Keratinocyte (primary cell): ENCODE data around the gene ISG20L2.

Experiments used
- EZH2 ChIP-seq: IDR thresholded peaks from one replicate; pipeline ENCODE4 v1.6.1; 2012; ENCODE audit warnings: inconsistent platforms, mild to moderate bottlenecking, low read length, moderate library complexity
- TF ChIP-seq, protein P1 (sequence below), 3 experiments: IDR thresholded peaks in 1 of 3; conservative IDR thresholded peaks in 1 of 3; optimal IDR thresholded peaks in 1 of 3; 2 replicates in 2 of 3; 3 replicates in 1 of 3; pipeline versions ENCODE3 to v1.5.1; 2011; ENCODE audit warnings: low read length in 3 of 3, mild to moderate bottlenecking in 3 of 3, moderate library complexity in 2 of 3, control low read depth in 1 of 3, inconsistent platforms in 1 of 3; ENCODE audit not compliant: insufficient read depth in 2 of 3; ENCODE audit errors: extremely low read depth in 1 of 3

DNA sequence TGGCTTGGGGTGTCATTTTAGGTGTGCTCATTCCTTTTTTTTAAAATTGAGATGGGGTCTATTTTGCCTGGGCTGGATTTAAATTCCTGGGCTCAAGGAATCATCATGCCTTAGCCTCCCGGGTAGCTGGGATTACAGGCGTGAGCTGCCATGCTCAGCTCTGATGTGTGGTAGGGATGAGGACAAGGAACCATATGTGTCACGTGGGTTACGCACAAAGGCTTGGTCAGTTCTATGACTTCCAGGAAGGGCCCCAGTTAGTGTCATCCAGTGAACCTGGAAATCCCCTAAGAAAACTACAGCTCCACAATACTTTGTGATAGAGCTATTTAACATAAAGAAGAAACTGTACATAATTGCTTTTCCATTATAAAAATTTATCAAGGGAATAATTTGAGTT, 7.0 kb downstream of the ISG20L2 start:
- TF ChIP-seq, protein P1, sequence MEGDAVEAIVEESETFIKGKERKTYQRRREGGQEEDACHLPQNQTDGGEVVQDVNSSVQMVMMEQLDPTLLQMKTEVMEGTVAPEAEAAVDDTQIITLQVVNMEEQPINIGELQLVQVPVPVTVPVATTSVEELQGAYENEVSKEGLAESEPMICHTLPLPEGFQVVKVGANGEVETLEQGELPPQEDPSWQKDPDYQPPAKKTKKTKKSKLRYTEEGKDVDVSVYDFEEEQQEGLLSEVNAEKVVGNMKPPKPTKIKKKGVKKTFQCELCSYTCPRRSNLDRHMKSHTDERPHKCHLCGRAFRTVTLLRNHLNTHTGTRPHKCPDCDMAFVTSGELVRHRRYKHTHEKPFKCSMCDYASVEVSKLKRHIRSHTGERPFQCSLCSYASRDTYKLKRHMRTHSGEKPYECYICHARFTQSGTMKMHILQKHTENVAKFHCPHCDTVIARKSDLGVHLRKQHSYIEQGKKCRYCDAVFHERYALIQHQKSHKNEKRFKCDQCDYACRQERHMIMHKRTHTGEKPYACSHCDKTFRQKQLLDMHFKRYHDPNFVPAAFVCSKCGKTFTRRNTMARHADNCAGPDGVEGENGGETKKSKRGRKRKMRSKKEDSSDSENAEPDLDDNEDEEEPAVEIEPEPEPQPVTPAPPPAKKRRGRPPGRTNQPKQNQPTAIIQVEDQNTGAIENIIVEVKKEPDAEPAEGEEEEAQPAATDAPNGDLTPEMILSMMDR (optimal IDR thresholded peaks at IDR 0.05 in 1 of 3, IDR thresholded peaks at IDR 0.05 in 1 of 3, conservative IDR thresholded peaks at IDR 0.05 in 1 of 3; ENCODE audit: extremely low read depth in 1 of 3, insufficient read depth in 2 of 3, low read length in 3 of 3), result no peak
- no peak for TF ChIP-seq EZH2
